ENCODE results near the gene NT5M. TPM values are rescaled to one million over a fixed set of nuclear protein-coding genes. Genes with fewer than 3 reads are reported as not detected.

The NT5M gene
- total RNA-seq, 1 experiment from 2014 or later, result 10.8 TPM

GRCh38 chr17:17345294-17345597, 42.1 kb downstream of the NT5M start (continued):
- TF ChIP-seq, protein P1, sequence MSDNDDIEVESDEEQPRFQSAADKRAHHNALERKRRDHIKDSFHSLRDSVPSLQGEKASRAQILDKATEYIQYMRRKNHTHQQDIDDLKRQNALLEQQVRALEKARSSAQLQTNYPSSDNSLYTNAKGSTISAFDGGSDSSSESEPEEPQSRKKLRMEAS (CRISPR knock-in tag; IDR thresholded peaks at IDR 0.05), result no peak
- no peak for TF ChIP-seq E2F4 (CRISPR knock-in tag; IDR thresholded peaks at IDR 0.05; ENCODE audit: borderline replicate concordance, low read depth)

DNA sequence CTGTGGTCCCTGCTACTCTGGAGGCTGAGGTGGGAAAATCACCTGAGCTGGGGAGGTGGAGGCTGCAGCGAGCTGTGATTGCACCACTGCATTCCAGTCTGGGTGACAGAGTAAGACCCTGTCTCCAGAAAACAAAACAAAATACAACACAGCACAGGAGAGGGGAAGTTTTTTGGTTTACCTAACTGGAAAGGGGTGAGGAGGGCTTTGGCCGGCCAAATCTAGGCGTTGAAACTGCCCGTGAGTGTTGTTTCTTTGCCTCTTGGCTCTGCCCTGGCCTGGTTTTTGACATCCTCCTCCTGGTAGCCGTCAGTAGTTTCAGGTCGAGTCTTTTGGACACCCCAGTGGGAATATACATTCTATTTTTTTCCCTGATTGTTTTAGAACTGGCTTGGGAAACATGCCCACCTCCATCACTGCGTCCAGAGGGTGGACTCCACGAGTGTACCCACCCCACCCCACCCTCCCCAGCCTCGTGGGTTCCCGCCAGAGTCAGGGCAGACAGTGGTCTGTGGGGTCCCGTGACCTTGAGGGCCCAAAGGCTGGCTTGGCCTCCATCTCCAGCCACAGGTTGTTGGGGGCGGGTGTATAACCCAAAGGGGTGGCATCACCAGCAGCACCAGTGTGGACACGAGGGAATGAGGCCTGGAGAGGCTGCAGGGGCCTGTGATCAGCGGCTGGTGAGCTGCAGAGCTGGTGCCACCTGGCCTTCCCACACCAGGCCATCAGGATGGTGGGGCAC, 42.7 kb downstream of the NT5M start:
- CTCF ChIA-PET, result interaction anchor here (0.6 to 1.6 kb wide), 3 partner anchors 9 to 151 kb away, joined by 3 to 8 read pairs (median 4); no protein-coding TSS in a partner anchor
- no peaks in the 10 kb centered on the region for H3K9me3 Mint-ChIP-seq
- ATAC-seq (no peak), DNase-seq (ENCODE audit: low spot score) (no peak)
- H3K36me3 Mint-ChIP-seq, result no peaks in the 10 kb centered on the region
- no peak for TF ChIP-seq SMAD4 (CRISPR knock-in tag; IDR thresholded peaks at IDR 0.05)
- TF ChIP-seq, protein P2, sequence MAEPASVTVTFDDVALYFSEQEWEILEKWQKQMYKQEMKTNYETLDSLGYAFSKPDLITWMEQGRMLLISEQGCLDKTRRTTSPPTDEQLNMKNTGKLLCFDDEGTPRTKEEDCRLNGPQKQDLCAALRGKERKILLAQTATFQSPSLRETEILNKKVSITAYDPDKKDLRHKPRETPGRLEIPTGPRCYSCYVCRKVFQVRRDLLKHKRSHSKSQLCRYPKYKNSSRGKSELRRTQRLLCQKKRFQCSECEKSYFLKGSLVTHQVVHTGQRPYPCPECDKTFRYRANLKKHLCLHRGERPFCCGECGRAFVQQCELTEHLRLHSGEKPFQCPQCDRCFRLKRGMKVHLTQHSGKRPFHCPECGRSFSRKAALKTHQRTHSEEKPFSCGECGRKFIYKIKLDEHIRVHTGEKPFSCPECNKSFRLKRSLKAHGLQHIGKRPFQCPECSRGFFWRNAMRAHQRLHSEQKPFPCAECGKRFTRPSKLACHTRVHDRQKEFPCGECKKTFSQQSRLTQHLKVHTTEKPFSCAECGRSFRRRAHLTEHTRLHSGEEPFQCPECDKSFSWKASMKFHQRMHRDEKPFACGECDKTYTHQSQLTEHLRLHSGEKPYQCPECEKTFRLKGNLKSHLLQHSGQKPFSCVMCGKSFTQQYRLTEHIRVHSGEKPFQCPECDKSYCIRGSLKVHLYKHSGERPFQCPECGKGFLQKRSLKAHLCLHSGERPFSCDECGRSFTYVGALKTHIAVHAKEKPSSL (CRISPR knock-in tag; conservative IDR thresholded peaks at IDR 0.05), result no peak
- TF ChIP-seq PREB (CRISPR knock-in tag; IDR thresholded peaks at IDR 0.05; ENCODE audit: borderline replicate concordance), result no peak
- TF ChIP-seq TEAD1 (CRISPR knock-in tag; IDR thresholded peaks at IDR 0.05), result no peak
- no peak for TF ChIP-seq TP53 (CRISPR knock-in tag; IDR thresholded peaks at IDR 0.05)
- TF ChIP-seq, protein P3, sequence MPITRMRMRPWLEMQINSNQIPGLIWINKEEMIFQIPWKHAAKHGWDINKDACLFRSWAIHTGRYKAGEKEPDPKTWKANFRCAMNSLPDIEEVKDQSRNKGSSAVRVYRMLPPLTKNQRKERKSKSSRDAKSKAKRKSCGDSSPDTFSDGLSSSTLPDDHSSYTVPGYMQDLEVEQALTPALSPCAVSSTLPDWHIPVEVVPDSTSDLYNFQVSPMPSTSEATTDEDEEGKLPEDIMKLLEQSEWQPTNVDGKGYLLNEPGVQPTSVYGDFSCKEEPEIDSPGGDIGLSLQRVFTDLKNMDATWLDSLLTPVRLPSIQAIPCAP (CRISPR knock-in tag; IDR thresholded peaks at IDR 0.05), result no peak
- no peak for TF ChIP-seq USF1 (CRISPR knock-in tag; IDR thresholded peaks at IDR 0.05)
- TF ChIP-seq, protein P4, sequence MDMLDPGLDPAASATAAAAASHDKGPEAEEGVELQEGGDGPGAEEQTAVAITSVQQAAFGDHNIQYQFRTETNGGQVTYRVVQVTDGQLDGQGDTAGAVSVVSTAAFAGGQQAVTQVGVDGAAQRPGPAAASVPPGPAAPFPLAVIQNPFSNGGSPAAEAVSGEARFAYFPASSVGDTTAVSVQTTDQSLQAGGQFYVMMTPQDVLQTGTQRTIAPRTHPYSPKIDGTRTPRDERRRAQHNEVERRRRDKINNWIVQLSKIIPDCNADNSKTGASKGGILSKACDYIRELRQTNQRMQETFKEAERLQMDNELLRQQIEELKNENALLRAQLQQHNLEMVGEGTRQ (CRISPR knock-in tag; IDR thresholded peaks at IDR 0.05), result no peak
- TF ChIP-seq TEAD4 (CRISPR knock-in tag; IDR thresholded peaks at IDR 0.05), result no peak
- no peak for TF ChIP-seq ZNF396 (CRISPR knock-in tag; IDR thresholded peaks at IDR 0.05; ENCODE audit: borderline replicate concordance)
- TF ChIP-seq FOXK1 (CRISPR knock-in tag; IDR thresholded peaks at IDR 0.05), result no peak
- no peak for TF ChIP-seq ATF1 (CRISPR knock-in tag; IDR thresholded peaks at IDR 0.05)
- TF ChIP-seq E2F4 (CRISPR knock-in tag; IDR thresholded peaks at IDR 0.05; ENCODE audit: borderline replicate concordance, low read depth), result no peak
- TF ChIP-seq SOX15 (CRISPR knock-in tag; IDR thresholded peaks at IDR 0.05), result no peak
- TF ChIP-seq JUN (CRISPR knock-in tag; IDR thresholded peaks at IDR 0.05), result no peak
- TF ChIP-seq TCF7 (CRISPR knock-in tag; IDR thresholded peaks at IDR 0.05; ENCODE audit: low read depth), result no peak
- no peak for TF ChIP-seq ZNF416 (CRISPR knock-in tag; IDR thresholded peaks at IDR 0.05)
- no peaks in the 10 kb centered on the region for H3K27me3 Mint-ChIP-seq (ENCODE audit: low read depth)
- H3K4me1 Mint-ChIP-seq, result peaks cover 4% of the 10 kb centered on the region
- POLR2A ChIA-PET, result interaction anchor here (0.6 kb wide), 1 partner anchor 136 kb away, joined by 3 read pairs; no protein-coding TSS in a partner anchor
- H3K27ac Mint-ChIP-seq, result no peak overlapping the region
- H3K4me3 Mint-ChIP-seq, result no peak overlapping the region
